Kidney glomerular epithelial cell (primary cell): ENCODE data around the gene GPR155.
"Not testable (repeated sequence)": the region's sequence is repeated elsewhere in the genome, so short reads cannot be mapped to it uniquely, and the experiment has no call there.

ENCODE experiments used
- DNase-seq: peaks from one replicate; lab custom pipeline; 2025; lab: John Stamatoyannopoulos, UW

Gene GPR155

GRCh38 chr2:174439323-174439722 is 47.5 kb downstream of the GPR155 start:
- DNase-seq, result no peak

GRCh38 chr2:174438146-174438886 is 48.5 kb downstream of the GPR155 start:
- no peak for DNase-seq

DNA sequence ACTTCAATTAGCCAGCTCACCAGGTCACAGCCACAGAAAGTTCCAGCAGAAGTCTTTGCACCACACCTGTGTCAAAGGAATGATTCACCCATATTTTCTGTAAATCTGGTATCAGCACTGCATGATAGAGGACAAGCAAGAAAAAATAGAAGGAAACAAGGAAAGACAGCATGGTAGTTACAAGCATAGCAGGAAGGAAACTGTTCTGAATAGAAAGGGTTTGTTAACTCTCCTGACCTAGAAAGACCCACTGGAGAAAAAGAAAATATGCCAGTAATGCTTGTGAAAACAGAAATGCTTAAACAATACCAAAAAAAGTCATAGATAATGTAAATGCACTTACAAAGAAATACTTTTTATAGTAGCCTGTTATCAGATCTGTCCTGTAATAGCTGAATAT is 50.5 kb downstream of the GPR155 start:
- DNase-seq, result no peak

GRCh38 chr2:174431902-174432301 is 54.9 kb downstream of the GPR155 start:
- no peak for DNase-seq

- DNase-seq, result no peak
These were observed 56.8 kb downstream of the GPR155 start for GRCh38 chr2:174430066-174430465.

DNA sequence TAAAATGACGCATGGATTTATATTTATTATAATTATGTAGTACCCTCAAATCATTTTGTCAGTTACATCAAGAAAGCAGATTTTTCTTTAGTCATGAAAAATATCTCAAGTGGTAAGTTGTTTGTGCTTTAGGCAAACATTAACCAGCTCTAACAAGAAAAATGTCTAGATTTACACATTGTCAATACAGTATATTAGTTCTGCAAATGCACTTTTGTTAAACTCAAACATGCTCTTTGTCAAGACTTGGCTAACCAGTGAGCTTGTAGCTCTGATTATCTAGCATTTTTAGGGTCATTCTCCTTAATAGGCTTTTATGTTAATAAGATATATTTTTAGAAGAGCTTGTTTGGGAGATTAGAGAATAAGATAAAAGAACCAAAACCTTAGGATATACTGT is 58.6 kb downstream of the GPR155 start:
- no peak for DNase-seq

DNA sequence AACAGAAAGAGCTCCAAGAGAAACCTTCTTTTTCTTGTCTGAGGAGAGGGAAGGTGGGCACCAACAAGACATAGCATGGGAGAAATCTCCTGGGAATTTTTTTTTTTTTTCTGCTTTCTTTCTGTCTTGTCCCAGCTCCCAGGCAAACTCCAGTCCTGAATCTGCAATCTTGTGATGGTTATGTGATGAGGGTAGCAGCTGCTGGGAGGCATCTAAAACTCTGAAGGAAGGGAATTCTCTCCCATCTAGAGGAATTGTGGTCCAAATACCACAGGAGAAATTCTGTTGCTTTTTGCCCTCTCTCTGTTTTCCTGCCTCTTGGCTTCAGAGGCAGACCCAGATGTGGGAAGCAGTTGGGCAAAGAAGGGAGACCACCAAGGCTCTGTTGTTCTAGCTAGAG is 74.6 kb downstream of the GPR155 start:
- DNase-seq, result no peak

GRCh38 chr2:174410039-174410438 is 76.8 kb downstream of the GPR155 start:
- not testable (repeated sequence) for DNase-seq

DNA sequence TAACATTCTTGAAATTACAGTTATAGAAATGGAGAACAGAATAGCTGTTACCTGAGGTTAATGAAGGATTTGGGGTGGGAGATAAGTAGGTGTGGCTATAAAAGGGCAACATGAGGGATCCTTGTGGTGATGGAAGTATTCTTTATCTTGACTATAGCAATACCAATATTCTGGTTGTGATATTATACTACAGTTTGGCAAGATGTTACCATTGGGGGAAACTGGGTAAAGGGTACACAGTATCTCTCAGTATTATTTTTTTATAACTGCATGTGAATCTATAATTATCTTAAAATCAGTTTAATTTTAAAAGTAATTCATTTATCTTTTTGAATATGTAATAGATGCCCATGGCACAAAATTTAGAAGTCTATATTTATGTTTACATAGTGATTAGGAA is 83.2 kb downstream of the GPR155 start:
- no peak for DNase-seq

- DNase-seq, result no peak
These were observed 86.0 kb downstream of the GPR155 start for GRCh38 chr2:174400853-174401252.

- no peak for DNase-seq
These were observed 87.7 kb downstream of the GPR155 start for GRCh38 chr2:174399171-174399570.

- no peak for DNase-seq
These were observed 89.1 kb downstream of the GPR155 start for GRCh38 chr2:174397773-174398172.

DNA sequence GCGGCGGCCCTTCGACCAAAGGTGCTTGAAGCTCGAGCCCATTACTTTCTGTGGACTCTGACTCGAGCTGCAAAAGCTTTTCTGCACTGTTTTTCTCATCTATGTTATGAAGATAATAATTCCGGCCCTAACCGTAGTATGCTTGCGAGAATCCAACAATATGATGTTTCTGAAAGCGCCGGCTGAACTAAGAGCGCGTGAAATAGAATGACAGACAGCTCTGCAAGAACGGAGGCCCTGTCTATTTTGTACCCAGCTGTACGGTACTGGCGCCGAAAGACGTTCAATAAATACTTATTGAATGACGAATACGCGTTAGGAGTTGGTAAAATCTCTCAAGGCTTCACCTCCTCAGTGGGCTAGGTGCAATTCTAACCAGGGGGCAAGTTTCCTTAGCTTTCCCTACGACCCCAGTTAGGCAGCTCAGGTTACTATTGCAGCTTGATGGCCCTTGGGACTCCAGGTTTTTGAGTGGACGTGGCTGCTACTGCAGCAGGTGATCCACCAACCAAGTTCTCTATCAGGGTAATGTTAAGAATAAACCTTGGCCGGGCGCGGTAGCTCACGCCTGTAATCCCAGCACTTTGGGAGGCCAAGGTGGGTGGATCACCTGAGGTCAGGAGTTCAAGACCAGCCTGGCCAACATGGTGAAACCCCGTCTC is 90.7 kb downstream of the GPR155 start:
- DNase-seq, result no peak

DNA sequence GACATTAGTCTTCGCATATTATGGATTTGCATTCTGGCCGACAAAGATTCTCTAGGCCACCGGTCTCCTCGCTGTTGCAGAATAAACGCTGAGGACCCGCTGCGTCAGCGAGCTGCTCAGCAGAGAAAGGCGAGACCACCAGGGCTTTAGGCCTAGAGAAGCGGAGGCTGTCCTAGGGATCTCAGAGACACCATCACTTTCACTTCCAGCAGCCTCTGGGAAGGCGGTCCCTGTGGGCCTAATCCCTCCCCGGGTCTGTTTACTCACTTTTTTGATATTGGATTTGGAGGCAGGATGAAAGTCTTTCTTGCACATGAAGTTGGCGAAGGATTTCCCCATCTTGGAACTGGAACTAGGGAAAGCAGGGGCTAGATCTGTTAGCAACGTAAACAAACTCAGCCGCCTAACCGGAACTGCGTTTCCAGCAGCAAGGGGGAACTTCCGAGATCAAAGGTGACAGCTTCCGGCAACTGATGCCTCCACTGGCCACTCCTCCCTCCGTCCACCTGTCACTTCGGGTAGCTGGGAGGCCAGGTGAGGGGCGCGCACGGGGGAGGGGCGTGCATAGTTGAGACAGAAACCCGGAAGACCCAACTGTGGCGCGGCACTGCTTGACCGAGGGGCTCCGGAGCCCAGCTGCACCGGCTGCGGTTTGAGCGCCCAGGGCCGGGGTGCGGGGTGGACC is 91.4 kb downstream of the GPR155 start, which contains the start of gene SCRN3:
TSS of gene SCRN3 (plus strand) at position 447 of the 685 bp plus-strand sequence. CDS start 2,554 bp downstream, outside the sequence.
- peak; percentile 58 for DNase-seq

- DNase-seq, result no peak
These were observed 94.1 kb downstream of the GPR155 start for GRCh38 chr2:174392706-174393105.

DNA sequence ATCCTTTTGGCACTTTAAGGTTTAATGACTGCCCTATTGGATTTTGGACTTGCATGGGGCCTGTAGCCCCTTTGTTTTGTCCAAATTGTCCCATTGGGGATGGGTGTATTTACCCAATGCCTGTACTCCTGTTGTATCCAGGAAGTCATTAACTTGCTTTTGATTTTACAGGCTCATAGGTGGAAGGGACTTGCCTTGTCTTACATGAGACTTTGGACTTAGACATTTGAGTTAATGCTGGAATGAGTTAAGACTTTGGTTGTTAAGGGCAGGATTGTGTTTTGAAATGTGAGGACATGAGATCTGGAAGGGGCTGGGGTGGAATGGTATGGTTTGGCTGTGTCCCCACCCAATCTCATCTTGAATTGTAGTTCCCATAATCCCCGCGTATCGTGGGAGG is 96.5 kb downstream of the GPR155 start:
- not testable (repeated sequence) for DNase-seq

GRCh38 chr2:174389542-174389941 is 97.3 kb downstream of the GPR155 start:
- DNase-seq, result no peak

GRCh38 chr2:174388706-174389105 is 98.1 kb downstream of the GPR155 start:
- DNase-seq, result not testable (repeated sequence)

GRCh38 chr2:174385201-174385600 is 101.6 kb downstream of the GPR155 start:
- no peak for DNase-seq

DNA sequence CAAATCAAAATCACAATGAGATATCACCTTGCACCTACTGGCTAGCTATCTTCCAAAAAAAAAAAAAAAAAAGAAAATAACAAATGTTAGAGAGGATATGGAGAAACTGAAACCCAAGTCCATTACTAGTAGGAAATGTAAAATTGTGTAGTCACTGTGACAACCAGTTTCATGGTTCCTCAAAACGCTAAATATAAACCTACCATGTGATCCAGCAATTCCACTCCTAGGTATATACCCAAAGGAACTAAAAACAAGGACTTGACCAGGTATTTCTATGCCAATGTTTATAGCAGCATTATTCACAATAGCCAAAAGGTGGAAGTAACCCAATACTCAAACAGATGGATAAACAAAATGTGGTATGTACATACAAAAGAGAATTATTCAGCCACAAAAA is 103.0 kb downstream of the GPR155 start:
- no peak for DNase-seq
